Neural crest cell (in vitro differentiated cells): ENCODE measurements around the gene LITAFD. TPM values are rescaled to one million over a fixed set of nuclear protein-coding genes. Genes with fewer than 3 reads are reported as not detected.

Experiments
- DNase-seq: peaks from one replicate; pipeline ENCODE4 v3.0.0; 2021; ENCODE audit warnings: low read depth, mixed read lengths, low spot score
- H3K27ac Mint-ChIP-seq: one replicate; pipeline ENCODE4 v1.8.0; 2021; ENCODE audit warnings: mild to moderate bottlenecking, mixed read lengths; ENCODE audit not compliant: unreplicated experiment
- H3K27me3 Mint-ChIP-seq: 2 replicates; pipeline ENCODE4 v1.8.0; 2021; ENCODE audit warnings: low read depth, mild to moderate bottlenecking, mixed read lengths
- H3K36me3 Mint-ChIP-seq: 2 replicates; pipeline ENCODE4 v1.8.0; 2021; ENCODE audit warnings: low read depth, mild to moderate bottlenecking, mixed read lengths
- H3K4me1 Mint-ChIP-seq: 2 replicates; pipeline ENCODE4 v1.8.0; 2021; ENCODE audit warnings: mixed read lengths
- H3K4me3 Mint-ChIP-seq: one replicate; pipeline ENCODE4 v1.8.0; 2021; ENCODE audit warnings: mild to moderate bottlenecking, mixed read lengths
- H3K9me3 Mint-ChIP-seq: 2 replicates; pipeline ENCODE4 v1.8.0; 2021; ENCODE audit warnings: mixed read lengths
- total RNA-seq: library from RNA; stranded (reverse); gene quantifications from 2 replicates; pipeline ENCODE4 v1.2.1, GENCODE V29; 2021
- TF ChIP-seq, protein P1 (sequence below): fragments of 200-600 bp; sonication (generic); conservative IDR thresholded peaks from 2 replicates; pipeline ENCODE4 v1.5.0; 2021; ENCODE audit warnings: antibody characterized with exemption, mild to moderate bottlenecking

The LITAFD gene
- total RNA-seq, 1 donor from 2014 or later, result not detected

DNA sequence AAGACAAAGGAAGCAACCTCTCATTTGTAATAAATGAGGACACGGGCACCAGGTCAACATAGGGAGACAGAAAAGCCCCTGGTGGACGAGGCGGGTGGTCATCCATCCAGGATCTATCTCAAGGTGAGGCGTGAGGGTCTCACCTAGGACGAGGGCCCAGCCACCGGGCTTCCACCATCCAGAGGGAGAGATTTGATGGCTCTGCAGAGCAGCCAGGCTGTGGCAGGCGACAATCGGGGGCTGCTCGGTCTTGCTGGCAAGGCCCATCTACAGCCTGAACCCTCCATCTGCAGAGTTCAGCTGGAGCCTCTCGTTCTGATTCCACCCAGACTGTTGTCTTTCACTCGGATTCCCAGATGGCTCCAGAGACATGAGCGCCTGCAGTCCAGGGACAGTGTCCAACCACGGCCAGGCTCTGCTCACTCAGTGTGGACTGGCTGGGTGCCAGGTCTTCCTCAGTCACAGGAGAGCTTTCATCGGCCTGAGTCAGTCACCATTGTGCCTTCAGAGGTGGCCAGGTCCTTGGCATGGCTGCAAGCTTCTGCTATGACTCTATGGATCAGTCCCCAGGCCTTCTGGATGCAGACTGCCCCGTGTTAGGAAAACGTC lies 5.9 kb downstream of the LITAFD start:
- TF ChIP-seq, protein P1, sequence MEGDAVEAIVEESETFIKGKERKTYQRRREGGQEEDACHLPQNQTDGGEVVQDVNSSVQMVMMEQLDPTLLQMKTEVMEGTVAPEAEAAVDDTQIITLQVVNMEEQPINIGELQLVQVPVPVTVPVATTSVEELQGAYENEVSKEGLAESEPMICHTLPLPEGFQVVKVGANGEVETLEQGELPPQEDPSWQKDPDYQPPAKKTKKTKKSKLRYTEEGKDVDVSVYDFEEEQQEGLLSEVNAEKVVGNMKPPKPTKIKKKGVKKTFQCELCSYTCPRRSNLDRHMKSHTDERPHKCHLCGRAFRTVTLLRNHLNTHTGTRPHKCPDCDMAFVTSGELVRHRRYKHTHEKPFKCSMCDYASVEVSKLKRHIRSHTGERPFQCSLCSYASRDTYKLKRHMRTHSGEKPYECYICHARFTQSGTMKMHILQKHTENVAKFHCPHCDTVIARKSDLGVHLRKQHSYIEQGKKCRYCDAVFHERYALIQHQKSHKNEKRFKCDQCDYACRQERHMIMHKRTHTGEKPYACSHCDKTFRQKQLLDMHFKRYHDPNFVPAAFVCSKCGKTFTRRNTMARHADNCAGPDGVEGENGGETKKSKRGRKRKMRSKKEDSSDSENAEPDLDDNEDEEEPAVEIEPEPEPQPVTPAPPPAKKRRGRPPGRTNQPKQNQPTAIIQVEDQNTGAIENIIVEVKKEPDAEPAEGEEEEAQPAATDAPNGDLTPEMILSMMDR, result no peak
- Mint-ChIP-seq H3K27ac (no peak overlapping the region), H3K9me3 (no peaks in the 10 kb centered on the region), H3K4me1 (peaks cover 26% of the 10 kb centered on the region), H3K4me3 (no peak overlapping the region), H3K36me3 (peaks cover 21% of the 10 kb centered on the region), H3K27me3 (peaks cover 9% of the 10 kb centered on the region)
- no peak for DNase-seq

GRCh38 chr16:8888951-8889892 lies 7.1 kb downstream of the LITAFD start:
- Mint-ChIP-seq H3K36me3 (peaks cover 21% of the 10 kb centered on the region), H3K4me1 (peaks cover 34% of the 10 kb centered on the region), H3K27ac (no peak overlapping the region), H3K9me3 (no peaks in the 10 kb centered on the region), H3K4me3 (no peak overlapping the region), H3K27me3 (peaks cover 9% of the 10 kb centered on the region)
- TF ChIP-seq, protein P1, result no peak
- no peak for DNase-seq

GRCh38 chr16:8889893-8890548 lies 7.9 kb downstream of the LITAFD start:
- no peak for DNase-seq
- Mint-ChIP-seq H3K9me3 (no peaks in the 10 kb centered on the region), H3K4me1 (peaks cover 39% of the 10 kb centered on the region), H3K4me3 (no peak overlapping the region), H3K27ac (peak overlapping the region; percentile 43), H3K36me3 (peaks cover 26% of the 10 kb centered on the region), H3K27me3 (peaks cover 9% of the 10 kb centered on the region)
- TF ChIP-seq, protein P1, result no peak

DNA sequence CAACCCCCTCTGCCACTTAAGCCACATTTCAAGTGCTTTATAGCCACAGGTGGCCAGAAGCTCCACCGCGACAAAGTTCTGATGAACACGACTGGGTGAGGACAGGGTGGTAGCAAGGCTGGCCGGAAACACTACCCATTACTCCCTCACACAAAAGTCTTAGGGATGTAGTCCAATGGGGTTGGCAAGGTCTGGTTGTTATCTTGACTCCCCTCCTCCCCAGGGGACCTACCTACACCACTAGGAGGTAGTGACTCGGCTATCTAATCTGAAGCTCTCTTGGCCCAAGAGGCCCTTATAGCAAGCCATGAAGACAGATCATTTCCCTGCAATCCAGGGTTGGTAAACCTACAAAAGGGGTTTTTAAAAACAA lies 8.4 kb downstream of the LITAFD start:
- peaks cover 31% of the 10 kb centered on the region for H3K36me3 Mint-ChIP-seq
- DNase-seq, result no peak
- H3K9me3 Mint-ChIP-seq, result no peaks in the 10 kb centered on the region
- H3K4me3 Mint-ChIP-seq, result no peak overlapping the region
- peaks cover 7% of the 10 kb centered on the region for H3K27me3 Mint-ChIP-seq
- no peak overlapping the region for H3K27ac Mint-ChIP-seq
- TF ChIP-seq, protein P1, result no peak
- peaks cover 36% of the 10 kb centered on the region for H3K4me1 Mint-ChIP-seq

DNA sequence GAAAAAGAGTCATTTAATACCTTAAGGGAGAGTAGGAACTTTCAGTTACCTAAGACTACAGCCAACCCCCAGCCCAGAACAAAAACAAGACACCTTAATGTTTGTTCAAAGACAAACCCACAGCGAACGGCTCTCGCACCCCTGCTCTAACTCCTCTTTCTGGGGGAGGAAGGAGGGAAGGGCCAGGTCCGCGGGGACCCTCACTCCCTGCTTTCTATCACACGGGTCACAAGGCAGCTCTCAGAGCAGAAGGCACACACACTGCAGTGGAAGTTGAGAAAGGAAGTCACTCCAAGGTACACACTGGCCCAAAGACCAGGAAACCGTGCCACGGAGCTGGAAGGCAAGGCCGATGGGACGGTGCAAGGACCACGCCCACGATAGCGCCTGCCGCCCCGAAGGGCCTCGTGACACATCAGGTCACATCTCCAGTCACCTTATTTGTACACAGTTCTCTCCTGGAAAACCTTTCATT lies 10.0 kb downstream of the LITAFD start:
- Mint-ChIP-seq H3K36me3 (peaks cover 28% of the 10 kb centered on the region), H3K9me3 (no peaks in the 10 kb centered on the region), H3K4me1 (peaks cover 30% of the 10 kb centered on the region), H3K27me3 (no peaks in the 10 kb centered on the region), H3K27ac (no peak overlapping the region), H3K4me3 (no peak overlapping the region)
- no peak for DNase-seq
- TF ChIP-seq, protein P1, result no peak
